Ovary (tissue), 3 donors: ENCODE results near the gene CAMKV.

Experiments used
- CTCF ChIP-seq, 3 donors: fragments of 450-650 bp in 2 of 3; fragments of 200-600 bp in 1 of 3; IDR thresholded peaks; one replicate each; pipeline versions ENCODE4 v1.5.1 to v1.8.0; 2016 to 2022; ENCODE audit warnings: antibody characterized with exemption in 3 of 3, mild to moderate bottlenecking in 1 of 3
- POLR2A ChIP-seq: fragments of 450-650 bp; IDR thresholded peaks from one replicate; pipeline ENCODE4 v1.6.1; 2017; ENCODE audit warnings: antibody characterized with exemption, mild to moderate bottlenecking, moderate library complexity
- donor health status: DM: no; HTN: no; CAD: no.

DNA sequence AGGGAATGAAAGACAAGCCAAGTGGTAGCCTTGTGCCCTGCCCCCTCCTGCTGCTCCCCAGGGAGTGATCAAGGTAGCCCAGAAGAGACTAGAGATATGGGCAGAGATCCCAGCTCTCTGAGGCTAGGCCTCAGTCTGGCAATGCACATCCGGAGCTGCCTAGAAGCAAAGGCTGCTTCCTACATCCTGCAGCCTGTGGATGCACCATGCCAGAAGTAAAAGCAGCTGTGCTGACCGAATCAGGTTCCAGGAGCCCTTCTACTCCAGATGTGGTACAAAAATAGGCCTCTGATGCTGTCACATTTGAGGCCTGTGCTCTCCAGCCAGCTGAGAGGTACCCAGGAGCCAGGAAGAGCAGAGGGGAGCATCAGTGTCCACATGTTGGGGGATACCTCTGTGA lies 29.3 kb downstream of the CAMKV start:
- no peak for TF ChIP-seq CTCF (IDR thresholded peaks at IDR 0.05)
- TF ChIP-seq POLR2A, result no peak
